ENCODE measurements around the gene FBXO31.
"Not testable (repeated sequence)": the region's sequence is repeated elsewhere in the genome, so short reads cannot be mapped to it uniquely, and the experiment has no call there.

Gene FBXO31

GRCh38 chr16:87387942-87388817, 4.6 kb upstream of the FBXO31 start:
- DNase-seq (ENCODE audit: low read depth, low spot score): peak; percentile 99
- peak overlapping the region; percentile 96 for H3K27ac ChIP-seq

GRCh38 chr16:87384875-87385167, 1.2 kb upstream of the FBXO31 start:
- not testable (repeated sequence) for DNase-seq (ENCODE audit: low read depth, low spot score)
- peak overlapping the region; percentile 80 for H3K27ac ChIP-seq

- no peak for DNase-seq (ENCODE audit: low read depth, low spot score)
- peak overlapping the region; percentile 80 for H3K27ac ChIP-seq
These were observed 742 bp upstream of the FBXO31 start for GRCh38 chr16:87384162-87384874.

GRCh38 chr16:87382023-87382785, 1.4 kb downstream of the FBXO31 start:
- no peak for DNase-seq (ENCODE audit: low read depth, low spot score)
- H3K27ac ChIP-seq: peak overlapping the region; percentile 80

- no peak for DNase-seq (ENCODE audit: low read depth, low spot score)
- H3K27ac ChIP-seq: no peak overlapping the region
These were observed 2.7 kb downstream of the FBXO31 start for GRCh38 chr16:87380881-87381280.

GRCh38 chr16:87380403-87380802, 3.2 kb downstream of the FBXO31 start:
- DNase-seq (ENCODE audit: low read depth, low spot score): no peak
- H3K27ac ChIP-seq: no peak overlapping the region

- not testable (repeated sequence) for DNase-seq (ENCODE audit: low read depth, low spot score); H3K27ac ChIP-seq
These were observed 4.2 kb downstream of the FBXO31 start for GRCh38 chr16:87379312-87379752.

GRCh38 chr16:87376660-87377059, 6.9 kb downstream of the FBXO31 start:
- peak overlapping the region; percentile 81 for H3K27ac ChIP-seq
- no peak for DNase-seq (ENCODE audit: low read depth, low spot score)

- DNase-seq (ENCODE audit: low read depth, low spot score): no peak
- peak overlapping the region; percentile 81 for H3K27ac ChIP-seq
These were observed 8.0 kb downstream of the FBXO31 start for GRCh38 chr16:87375426-87376135.

- DNase-seq (ENCODE audit: low read depth, low spot score): no peak
- H3K27ac ChIP-seq: no peak overlapping the region
These were observed 9.3 kb downstream of the FBXO31 start for GRCh38 chr16:87374313-87374712.

GRCh38 chr16:87372305-87372704, 11.3 kb downstream of the FBXO31 start:
- H3K27ac ChIP-seq: no peak overlapping the region
- DNase-seq (ENCODE audit: low read depth, low spot score): no peak

- no peak overlapping the region for H3K27ac ChIP-seq
- no peak for DNase-seq (ENCODE audit: low read depth, low spot score)
These were observed 12.2 kb downstream of the FBXO31 start for GRCh38 chr16:87371261-87371866.

GRCh38 chr16:87369796-87370719, 13.5 kb downstream of the FBXO31 start:
- no peak overlapping the region for H3K27ac ChIP-seq
- no peak for DNase-seq (ENCODE audit: low read depth, low spot score)

- DNase-seq (ENCODE audit: low read depth, low spot score): no peak
- no peak overlapping the region for H3K27ac ChIP-seq
These were observed 14.3 kb downstream of the FBXO31 start for GRCh38 chr16:87369117-87369765.

GRCh38 chr16:87368029-87368770, 15.4 kb downstream of the FBXO31 start:
- no peak overlapping the region for H3K27ac ChIP-seq
- no peak for DNase-seq (ENCODE audit: low read depth, low spot score)

GRCh38 chr16:87367529-87367928, 16.0 kb downstream of the FBXO31 start:
- DNase-seq (ENCODE audit: low read depth, low spot score): no peak
- H3K27ac ChIP-seq: no peak overlapping the region

- no peak for DNase-seq (ENCODE audit: low read depth, low spot score)
- H3K27ac ChIP-seq: no peak overlapping the region
These were observed 16.6 kb downstream of the FBXO31 start for GRCh38 chr16:87366930-87367329.

- no peak overlapping the region for H3K27ac ChIP-seq
- no peak for DNase-seq (ENCODE audit: low read depth, low spot score)
These were observed 17.3 kb downstream of the FBXO31 start for GRCh38 chr16:87366288-87366687.

All from epithelial cell of prostate (primary cell).